H9 (cell line): ENCODE results near the gene FCER1G. TPM values are rescaled to one million over a fixed set of nuclear protein-coding genes. Genes with fewer than 3 reads are reported as not detected.

Experiments
- DNase-seq: peaks from one replicate; pipeline ENCODE4 v3.0.0-alpha.2; 2017
- H2AFZ ChIP-seq: one replicate; pipeline ENCODE4 v1.6.1; 2013; ENCODE audit warnings: mild to moderate bottlenecking, low read length, control low read depth, moderate library complexity
- H2AK5ac ChIP-seq: 2 replicates; pipeline ENCODE4 v1.6.1; 2013; ENCODE audit warnings: low read length, control low read depth, mixed read lengths; ENCODE audit not compliant: insufficient read length
- H2BK120ac ChIP-seq: one replicate; pipeline ENCODE4 v1.6.1; 2013; ENCODE audit warnings: low read depth, mild to moderate bottlenecking, low read length, control low read depth, inconsistent platforms; ENCODE audit not compliant: poor library complexity, severe bottlenecking
- H2BK12ac ChIP-seq: 2 replicates; pipeline ENCODE4 v1.6.1; 2013; ENCODE audit warnings: low read length, control low read depth, mixed read lengths, low read depth; ENCODE audit not compliant: insufficient read length
- H2BK15ac ChIP-seq: 2 replicates; pipeline ENCODE4 v1.6.1; 2013; ENCODE audit warnings: low read depth, low read length, control low read depth
- H2BK20ac ChIP-seq: one replicate; pipeline ENCODE4 v1.6.1; 2013; ENCODE audit warnings: low read depth, mild to moderate bottlenecking, low read length, control low read depth, inconsistent platforms; ENCODE audit not compliant: poor library complexity, severe bottlenecking
- H2BK5ac ChIP-seq: 2 replicates; pipeline ENCODE4 v1.6.1; 2013; ENCODE audit warnings: low read length, control low read depth, mixed read lengths; ENCODE audit not compliant: insufficient read length
- H3K14ac ChIP-seq: 2 replicates; pipeline ENCODE4 v1.6.1; 2013; ENCODE audit warnings: low read length, control low read depth; ENCODE audit not compliant: insufficient read depth
- H3K18ac ChIP-seq: 2 replicates; pipeline ENCODE4 v1.6.1; 2013; ENCODE audit warnings: low read depth, mild to moderate bottlenecking, mixed read lengths, low read length, control low read depth; ENCODE audit not compliant: insufficient read length
- H3K23ac ChIP-seq: 2 replicates; pipeline ENCODE4 v1.6.1; 2013; ENCODE audit warnings: low read length, control low read depth, mixed read lengths, low read depth; ENCODE audit not compliant: insufficient read length
- H3K23me2 ChIP-seq: 2 replicates; pipeline ENCODE4 v1.6.1; 2013; ENCODE audit warnings: low read depth, mild to moderate bottlenecking, mixed read lengths, low read length, control low read depth; ENCODE audit not compliant: insufficient read length, poor library complexity, severe bottlenecking
- H3K27ac ChIP-seq: 2 replicates; pipeline ENCODE4 v1.5.1; 2013; ENCODE audit warnings: low read length, control low read depth, mixed read lengths, low read depth; ENCODE audit not compliant: insufficient read length
- H3K27me3 ChIP-seq: 2 replicates; pipeline ENCODE4 v1.6.1; 2013; ENCODE audit warnings: low read length, control low read depth, inconsistent platforms; ENCODE audit not compliant: insufficient read depth
- H3K4ac ChIP-seq: 2 replicates; pipeline ENCODE4 v1.6.1; 2013; ENCODE audit warnings: low read depth, mild to moderate bottlenecking, control low read depth, inconsistent platforms, low read length, moderate library complexity
- H3K4me1 ChIP-seq: 2 replicates; pipeline ENCODE4 v1.6.1; 2013; ENCODE audit warnings: low read length, control low read depth, inconsistent platforms; ENCODE audit not compliant: insufficient read depth
- H3K4me2 ChIP-seq: 2 replicates; pipeline ENCODE4 v1.6.1; 2013; ENCODE audit warnings: low read length, control low read depth, mixed read lengths; ENCODE audit not compliant: insufficient read length, insufficient read depth
- H3K56ac ChIP-seq: 2 replicates; pipeline ENCODE4 v1.6.1; 2013; ENCODE audit warnings: low read depth, mild to moderate bottlenecking, mixed read lengths, low read length, control low read depth; ENCODE audit not compliant: insufficient read length
- H3K79me1 ChIP-seq: 2 replicates; pipeline ENCODE4 v1.6.1; 2013; ENCODE audit warnings: low read depth, mild to moderate bottlenecking, moderate library complexity, low read length, control low read depth, inconsistent platforms; ENCODE audit not compliant: insufficient read depth, poor library complexity, severe bottlenecking
- H3K79me2 ChIP-seq: 2 replicates; pipeline ENCODE4 v1.6.1; 2013; ENCODE audit warnings: low read length, control low read depth, inconsistent platforms; ENCODE audit not compliant: insufficient read depth
- H3K9ac ChIP-seq: 2 replicates; pipeline ENCODE4 v1.6.1; 2013; ENCODE audit warnings: low read length, control low read depth, mixed read lengths; ENCODE audit not compliant: insufficient read length; ENCODE audit errors: extremely low read depth
- H3K9me3 ChIP-seq: one replicate; pipeline ENCODE4 v1.6.1; 2013; ENCODE audit warnings: low read depth, low read length, inconsistent platforms; ENCODE audit not compliant: control insufficient read depth
- H3T11ph ChIP-seq: one replicate; pipeline ENCODE4 v1.6.1; 2013; ENCODE audit warnings: mild to moderate bottlenecking, low read length, control low read depth, inconsistent platforms
- H4K20me1 ChIP-seq: one replicate; pipeline ENCODE4 v1.6.1; 2013; ENCODE audit not compliant: control insufficient read depth, insufficient read length, insufficient read depth
- H4K5ac ChIP-seq: 2 replicates; pipeline ENCODE4 v1.6.1; 2013; ENCODE audit warnings: low read depth, mild to moderate bottlenecking, mixed read lengths, low read length, control low read depth; ENCODE audit not compliant: insufficient read length
- H4K8ac ChIP-seq: replicated peaks from 2 replicates; pipeline ENCODE4 v1.6.1; 2013; ENCODE audit warnings: low read length, control low read depth, mixed read lengths, low read depth; ENCODE audit not compliant: insufficient read length
- H4K91ac ChIP-seq: 2 replicates; pipeline ENCODE4 v1.6.1; 2013; ENCODE audit warnings: low read depth, mild to moderate bottlenecking, moderate library complexity, mixed read lengths, low read length, control low read depth; ENCODE audit not compliant: insufficient read length
- H3K27ac Mint-ChIP-seq, 3 experiments: 2 replicates in 2 of 3; 3 replicates in 1 of 3; pipeline ENCODE4 v1.8.0; 2020 to 2021; ENCODE audit warnings: mixed read lengths in 3 of 3, mild to moderate bottlenecking in 1 of 3, moderate library complexity in 1 of 3
- H3K27me3 Mint-ChIP-seq: 2 replicates; pipeline ENCODE4 v1.8.0; 2021; ENCODE audit warnings: low read depth, mild to moderate bottlenecking, moderate library complexity, mixed read lengths
- H3K36me3 Mint-ChIP-seq, 3 experiments: 2 replicates in 2 of 3; 3 replicates in 1 of 3; pipeline ENCODE4 v1.8.0; 2020 to 2021; ENCODE audit warnings: low read depth in 3 of 3, mixed read lengths in 3 of 3; ENCODE audit not compliant: insufficient read depth in 1 of 3
- H3K4me1 Mint-ChIP-seq, 2 experiments: 2 replicates each; pipeline ENCODE4 v1.8.0; 2020; ENCODE audit warnings: mixed read lengths in 2 of 2
- H3K4me3 Mint-ChIP-seq, 2 experiments: 2 replicates in 1 of 2; 3 replicates in 1 of 2; pipeline ENCODE4 v1.8.0; 2020 to 2021; ENCODE audit warnings: mild to moderate bottlenecking in 2 of 2, mixed read lengths in 2 of 2, moderate library complexity in 1 of 2
- H3K9me3 Mint-ChIP-seq, 2 experiments: 2 replicates in 1 of 2; 3 replicates in 1 of 2; pipeline ENCODE4 v1.8.0; 2020; ENCODE audit warnings: mild to moderate bottlenecking in 2 of 2, mixed read lengths in 2 of 2, moderate library complexity in 1 of 2
- WGBS: extraction: QIAGEN DNeasy Blood & Tissue Kit; methylation state at CpG from one replicate; pipeline ENCODE4 v1.1.7; 2013; ENCODE audit warnings: missing lambda C conversion rate, low lambda C conversion rate, mixed read lengths; ENCODE audit not compliant: insufficient read length; ENCODE audit errors: extremely low coverage; 5-methylcytosine and 5-hydroxymethylcytosine counted together
- total RNA-seq: library from RNA; stranded (reverse); gene quantifications from 2 replicates; pipeline ENCODE4 v1.2.1, GENCODE V29; 2021
- TF ChIP-seq, protein P1 (sequence below): fragments of 200-600 bp; sonication (generic); conservative IDR thresholded peaks from 3 replicates; pipeline ENCODE4 v1.8.0; 2021; ENCODE audit warnings: antibody characterized with exemption, mild to moderate bottlenecking

FCER1G gene
- total RNA-seq, 1 experiment from 2014 or later: 0.90 TPM

DNA sequence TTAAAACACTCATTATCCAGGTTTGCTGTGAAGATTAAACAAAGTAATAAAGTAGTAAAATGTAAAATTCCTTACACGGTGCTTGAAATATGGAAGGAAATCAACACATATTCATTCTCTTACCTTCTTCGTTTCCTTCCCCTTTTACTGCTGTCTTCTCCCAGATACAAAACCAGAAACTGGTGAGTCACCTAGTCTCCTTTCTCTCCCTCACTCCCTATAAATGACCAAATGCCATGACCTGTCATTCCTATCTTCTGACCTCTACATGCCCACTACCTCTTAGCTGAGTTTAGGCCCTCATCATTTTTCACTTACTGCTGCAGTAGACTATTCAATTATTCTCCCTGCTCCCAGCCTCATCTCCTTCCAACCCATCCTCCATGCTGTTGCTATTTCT, 27.2 kb downstream of the FCER1G start:
- Mint-ChIP-seq H3K36me3 (no peaks in the 10 kb centered on the region), H3K27me3 (0 out of 2 replicates have a peak, but pooled peaks cover 1% of the 10 kb centered on the region), H3K27ac (no peak overlapping the region), H3K9me3 (no peaks in the 10 kb centered on the region), H3K4me1 (no peaks in the 10 kb centered on the region), H3K4me3 (no peak overlapping the region)
- H3K9ac ChIP-seq: no peak overlapping the region
- H3K27ac ChIP-seq: no peak overlapping the region
- H3K9me3 ChIP-seq: no peaks in the 10 kb centered on the region
- H4K20me1 ChIP-seq: no peaks in the 10 kb centered on the region
- peaks cover 4% of the 10 kb centered on the region for H3K27me3 ChIP-seq
- no peak overlapping the region for H3K18ac ChIP-seq
- no peak overlapping the region for H3T11ph ChIP-seq
- H3K79me1 ChIP-seq: no peaks in the 10 kb centered on the region
- no peak for DNase-seq
- no peak overlapping the region for H2BK5ac ChIP-seq
- WGBS: no CpG with 5 or more reads among the region's 2 CpGs
- no peak overlapping the region for H4K5ac ChIP-seq
- no peak overlapping the region for H4K91ac ChIP-seq
- no peaks in the 10 kb centered on the region for H3K4me1 ChIP-seq
- H3K23ac ChIP-seq: no peak overlapping the region
- H2BK120ac ChIP-seq: no peak overlapping the region
- H2AK5ac ChIP-seq: no peak overlapping the region
- no peak overlapping the region for H4K8ac ChIP-seq
- H2BK12ac ChIP-seq: no peak overlapping the region
- H2BK15ac ChIP-seq: no peak overlapping the region
- H3K4ac ChIP-seq: no peak overlapping the region
- H2BK20ac ChIP-seq: no peak overlapping the region
- TF ChIP-seq, protein P1, sequence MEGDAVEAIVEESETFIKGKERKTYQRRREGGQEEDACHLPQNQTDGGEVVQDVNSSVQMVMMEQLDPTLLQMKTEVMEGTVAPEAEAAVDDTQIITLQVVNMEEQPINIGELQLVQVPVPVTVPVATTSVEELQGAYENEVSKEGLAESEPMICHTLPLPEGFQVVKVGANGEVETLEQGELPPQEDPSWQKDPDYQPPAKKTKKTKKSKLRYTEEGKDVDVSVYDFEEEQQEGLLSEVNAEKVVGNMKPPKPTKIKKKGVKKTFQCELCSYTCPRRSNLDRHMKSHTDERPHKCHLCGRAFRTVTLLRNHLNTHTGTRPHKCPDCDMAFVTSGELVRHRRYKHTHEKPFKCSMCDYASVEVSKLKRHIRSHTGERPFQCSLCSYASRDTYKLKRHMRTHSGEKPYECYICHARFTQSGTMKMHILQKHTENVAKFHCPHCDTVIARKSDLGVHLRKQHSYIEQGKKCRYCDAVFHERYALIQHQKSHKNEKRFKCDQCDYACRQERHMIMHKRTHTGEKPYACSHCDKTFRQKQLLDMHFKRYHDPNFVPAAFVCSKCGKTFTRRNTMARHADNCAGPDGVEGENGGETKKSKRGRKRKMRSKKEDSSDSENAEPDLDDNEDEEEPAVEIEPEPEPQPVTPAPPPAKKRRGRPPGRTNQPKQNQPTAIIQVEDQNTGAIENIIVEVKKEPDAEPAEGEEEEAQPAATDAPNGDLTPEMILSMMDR: no peak
- no peak overlapping the region for H3K56ac ChIP-seq
- H3K79me2 ChIP-seq: no peaks in the 10 kb centered on the region
- H3K4me2 ChIP-seq: no peak overlapping the region
- no peak overlapping the region for H2AFZ ChIP-seq
- H3K14ac ChIP-seq: no peak overlapping the region
- H3K23me2 ChIP-seq: no peaks in the 10 kb centered on the region
